AML-193 (cell line): ENCODE measurements around the gene IGF1R.
A peak's percentile ranks its signal among the peaks of the same experiment; 100 is the strongest.

ENCODE experiments used
- DNase-seq, 2 experiments: peaks; one replicate each; lab custom pipeline; 2025; lab: John Stamatoyannopoulos, UW

Gene IGF1R

GRCh38 chr15:98775498-98776230 lies 127.3 kb downstream of the IGF1R start:
- DNase-seq = no peak

GRCh38 chr15:98776607-98777281 lies 128.4 kb downstream of the IGF1R start:
- no peak for DNase-seq

GRCh38 chr15:98777426-98777825 lies 129.1 kb downstream of the IGF1R start:
- DNase-seq = no peak

- DNase-seq = no peak
Measured at GRCh38 chr15:98778263-98778959, 130.1 kb downstream of the IGF1R start.

- no peak for DNase-seq
Measured at GRCh38 chr15:98778960-98779359, 130.6 kb downstream of the IGF1R start.

GRCh38 chr15:98779463-98780071 lies 131.2 kb downstream of the IGF1R start:
- peak; percentile 93 to 97 for DNase-seq

GRCh38 chr15:98781838-98782237 lies 133.5 kb downstream of the IGF1R start:
- DNase-seq = no peak

GRCh38 chr15:98782801-98783200 lies 134.5 kb downstream of the IGF1R start:
- DNase-seq = no peak

GRCh38 chr15:98785431-98785806 lies 137.1 kb downstream of the IGF1R start:
- no peak for DNase-seq

GRCh38 chr15:98785807-98786621 lies 137.7 kb downstream of the IGF1R start:
- DNase-seq = no peak

- no peak for DNase-seq
Measured at GRCh38 chr15:98786717-98787116, 138.4 kb downstream of the IGF1R start.

- DNase-seq = no peak
Measured at GRCh38 chr15:98787194-98787593, 138.9 kb downstream of the IGF1R start.

GRCh38 chr15:98787936-98788757 lies 139.8 kb downstream of the IGF1R start:
- peak; percentile 77 to 79 for DNase-seq

GRCh38 chr15:98789020-98789419 lies 140.7 kb downstream of the IGF1R start:
- DNase-seq = no peak

- DNase-seq = no peak
Measured at GRCh38 chr15:98790270-98790669, 141.9 kb downstream of the IGF1R start.

- DNase-seq = no peak
Measured at GRCh38 chr15:98791046-98791701, 142.8 kb downstream of the IGF1R start.

- DNase-seq = no peak
Measured at GRCh38 chr15:98792117-98792516, 143.8 kb downstream of the IGF1R start.

- DNase-seq = no peak
Measured at GRCh38 chr15:98794211-98794610, 145.9 kb downstream of the IGF1R start.

- no peak for DNase-seq
Measured at GRCh38 chr15:98794748-98795147, 146.4 kb downstream of the IGF1R start.

- no peak for DNase-seq
Measured at GRCh38 chr15:98795980-98796379, 147.6 kb downstream of the IGF1R start.
